GM12874 (cell line): ENCODE results near the gene SLC38A7.

Source experiments
- CTCF ChIP-seq: IDR thresholded peaks from 2 replicates; pipeline ENCODE4 v1.5.1; 2011; ENCODE audit warnings: low read depth, mild to moderate bottlenecking, control low read depth, low read length, moderate library complexity; ENCODE audit not compliant: insufficient read depth

Gene SLC38A7

GRCh38 chr16:58684354-58685083, at the start of gene SLC38A7:
Gene SLC38A7, minus strand, starts transcription at chr16:58684770. Its CDS starts 4,644 bp downstream, at chr16:58680126.
- TF ChIP-seq CTCF = no peak

GRCh38 chr16:58733671-58734458, 49.3 kb upstream of the SLC38A7 start, which contains the start of gene GOT2:
Gene GOT2, minus strand, starts transcription at chr16:58734316. Its CDS starts 88 bp downstream, at chr16:58734228.
- peak; percentile 98 for TF ChIP-seq CTCF

- no peak for TF ChIP-seq CTCF
These were observed 48.7 kb upstream of the SLC38A7 start for GRCh38 chr16:58733248-58733670.

- TF ChIP-seq CTCF = no peak
These were observed 48.1 kb upstream of the SLC38A7 start for GRCh38 chr16:58732545-58733247.

GRCh38 chr16:58730724-58731370, 46.3 kb upstream of the SLC38A7 start:
- no peak for TF ChIP-seq CTCF

- TF ChIP-seq CTCF = no peak
These were observed 43.4 kb upstream of the SLC38A7 start for GRCh38 chr16:58727796-58728568.
